Measurements from ENCODE around the gene CANT1.

Gene CANT1

GRCh38 chr17:79000396-79001189 lies 9.0 kb downstream of the CANT1 start:
- in situ Hi-C loops (cut with MboI; ENCODE audit: low sequenced_read_pairs), result loop anchor here (25.0 kb wide), 1 partner anchor 513 kb away; no protein-coding TSS in a partner anchor

- in situ Hi-C loops (cut with MboI; ENCODE audit: low sequenced_read_pairs), result loop anchor here (25.0 kb wide), 1 partner anchor 513 kb away; no protein-coding TSS in a partner anchor
Observed at GRCh38 chr17:78999947-79000395, 9.6 kb downstream of the CANT1 start.

DNA sequence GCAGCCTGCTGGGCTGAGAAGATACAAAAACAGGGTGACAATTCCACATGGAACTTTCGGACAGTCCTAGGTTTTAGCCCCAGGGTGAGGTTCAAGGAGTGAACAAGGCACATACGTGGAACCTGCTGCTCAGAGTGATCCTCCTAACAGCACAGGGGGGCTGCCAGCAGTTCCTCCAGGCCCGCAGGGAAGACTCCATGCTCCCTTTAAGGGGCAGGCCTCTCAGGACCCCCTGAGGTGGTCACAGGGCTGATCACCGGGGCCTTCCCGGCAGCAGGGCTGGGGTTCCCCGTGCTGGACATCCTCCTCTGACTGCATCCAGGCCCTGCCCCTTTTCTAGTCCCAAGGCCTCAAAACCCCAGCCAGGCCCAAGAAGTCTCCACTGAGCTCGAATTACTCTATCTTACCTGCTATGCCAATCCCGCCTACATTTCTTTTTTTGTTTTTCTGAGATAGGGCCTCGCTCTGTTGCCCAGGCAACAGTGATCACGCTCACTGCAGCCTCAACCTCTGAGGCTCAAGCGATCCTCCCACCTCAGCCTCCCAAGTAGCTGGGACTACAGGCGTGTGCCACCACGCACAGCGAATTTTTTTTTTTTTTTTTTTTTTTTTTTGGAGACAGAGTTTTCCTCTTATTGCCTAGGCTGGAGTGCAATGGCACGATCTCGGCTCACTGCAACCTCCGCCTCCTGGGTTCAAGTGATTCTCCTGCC lies 10.4 kb downstream of the CANT1 start:
- in situ Hi-C loops (cut with MboI; ENCODE audit: low sequenced_read_pairs), result no loop called here

DNA sequence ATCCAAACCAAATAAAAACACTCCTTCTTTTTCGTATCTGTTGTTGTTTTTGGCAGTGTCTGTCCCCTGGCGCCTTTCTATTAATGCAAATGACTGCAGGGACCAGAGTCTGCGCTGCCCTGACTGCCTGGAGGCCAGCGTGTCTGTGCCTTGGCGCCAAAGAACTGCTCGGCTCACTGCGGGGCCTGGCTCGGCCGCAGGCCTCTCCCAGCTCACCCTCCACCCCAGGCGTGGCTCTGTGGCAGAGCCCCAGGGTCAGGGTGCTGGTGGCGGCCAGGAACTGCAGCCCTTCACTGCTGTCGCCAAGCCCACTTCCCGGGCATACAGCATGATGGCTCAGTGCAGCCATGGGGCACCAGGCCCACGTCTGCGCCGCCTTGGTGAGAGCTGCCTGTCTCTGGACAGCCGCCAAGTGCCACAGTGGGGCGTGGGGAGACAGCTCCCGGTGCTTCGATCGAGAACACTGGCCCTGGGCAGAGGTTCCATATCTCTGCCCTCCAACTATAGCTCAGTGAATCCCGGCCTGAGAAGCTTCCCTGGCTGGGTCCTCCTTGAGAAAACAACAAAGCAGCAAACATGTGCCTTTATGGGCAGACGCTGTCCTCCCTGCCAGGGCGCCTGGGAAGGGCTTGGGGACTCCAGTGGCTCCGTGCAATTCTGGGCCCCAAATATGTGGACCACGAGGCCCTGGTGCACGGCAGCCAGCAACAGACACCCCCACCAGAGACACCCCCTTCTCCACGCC lies 11.1 kb downstream of the CANT1 start:
- in situ Hi-C loops (cut with MboI; ENCODE audit: low sequenced_read_pairs), result no loop called here

DNA sequence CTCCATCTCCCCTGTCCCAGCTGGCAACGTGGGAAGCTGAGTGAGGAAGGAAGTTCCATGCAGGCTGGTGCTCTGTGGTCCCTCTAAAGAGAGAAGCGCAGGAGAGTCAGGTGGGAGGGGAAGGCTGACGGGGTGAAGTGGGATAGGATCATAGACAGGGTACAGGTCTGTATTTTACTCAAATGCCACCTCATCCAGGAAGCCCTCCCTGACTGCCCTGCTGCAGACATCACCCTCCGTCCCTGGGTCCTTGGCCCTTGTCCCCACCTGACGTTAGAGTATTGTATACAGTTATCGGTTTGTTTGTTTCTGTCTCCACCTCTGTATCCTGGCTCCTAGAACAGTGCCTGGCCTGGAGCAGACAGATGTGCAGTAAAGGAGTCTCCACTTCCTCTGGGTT lies 11.7 kb downstream of the CANT1 start:
- in situ Hi-C loops (cut with MboI; ENCODE audit: low sequenced_read_pairs), result no loop called here

DNA sequence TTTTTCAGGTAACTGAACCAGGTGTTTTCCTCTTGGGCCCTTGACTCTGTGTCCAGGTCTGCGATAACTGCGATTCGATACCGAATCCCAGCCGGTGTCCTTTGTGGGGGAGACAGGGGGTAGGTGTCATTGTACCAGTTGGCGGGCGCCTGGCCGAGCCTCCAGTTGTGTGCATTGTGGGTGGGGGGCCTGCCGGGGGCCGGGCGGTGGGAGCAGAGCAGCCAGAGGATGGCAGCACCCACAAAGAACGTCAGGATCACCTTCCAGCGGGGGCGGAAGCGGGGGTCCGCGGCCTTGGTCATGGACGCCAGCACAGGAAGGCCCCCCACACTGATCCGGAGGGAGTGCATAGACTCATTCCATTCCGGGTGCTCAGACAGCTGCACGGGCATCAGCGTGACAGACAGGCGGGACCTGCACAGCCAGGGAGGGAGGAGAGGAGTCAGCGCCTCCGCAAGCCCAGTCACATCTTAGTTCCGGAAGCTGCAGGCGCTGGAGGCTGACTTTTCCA lies 12.3 kb downstream of the CANT1 start:
- in situ Hi-C loops (cut with MboI; ENCODE audit: low sequenced_read_pairs), result no loop called here

DNA sequence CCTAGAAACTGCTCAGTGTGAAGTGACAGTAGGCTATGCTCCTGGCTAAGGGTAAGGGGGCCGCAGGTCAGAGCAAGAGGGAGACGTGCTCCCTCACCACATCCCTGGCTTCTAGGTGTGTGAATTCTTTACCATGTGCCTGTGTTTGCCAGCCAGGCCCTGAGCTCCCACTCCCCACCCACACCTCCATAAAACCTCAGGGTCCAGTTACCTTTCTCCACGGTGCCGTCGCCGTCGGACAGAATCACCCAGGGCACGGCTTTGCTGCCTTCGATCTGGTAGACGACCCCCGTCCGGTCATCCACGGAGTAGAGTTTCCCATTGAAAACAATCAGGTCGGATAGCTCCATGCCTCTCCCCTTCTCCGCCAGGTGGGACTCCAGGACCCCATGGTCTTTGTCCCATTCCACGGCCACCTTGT lies 12.8 kb downstream of the CANT1 start:
- in situ Hi-C loops (cut with MboI; ENCODE audit: low sequenced_read_pairs), result no loop called here

DNA sequence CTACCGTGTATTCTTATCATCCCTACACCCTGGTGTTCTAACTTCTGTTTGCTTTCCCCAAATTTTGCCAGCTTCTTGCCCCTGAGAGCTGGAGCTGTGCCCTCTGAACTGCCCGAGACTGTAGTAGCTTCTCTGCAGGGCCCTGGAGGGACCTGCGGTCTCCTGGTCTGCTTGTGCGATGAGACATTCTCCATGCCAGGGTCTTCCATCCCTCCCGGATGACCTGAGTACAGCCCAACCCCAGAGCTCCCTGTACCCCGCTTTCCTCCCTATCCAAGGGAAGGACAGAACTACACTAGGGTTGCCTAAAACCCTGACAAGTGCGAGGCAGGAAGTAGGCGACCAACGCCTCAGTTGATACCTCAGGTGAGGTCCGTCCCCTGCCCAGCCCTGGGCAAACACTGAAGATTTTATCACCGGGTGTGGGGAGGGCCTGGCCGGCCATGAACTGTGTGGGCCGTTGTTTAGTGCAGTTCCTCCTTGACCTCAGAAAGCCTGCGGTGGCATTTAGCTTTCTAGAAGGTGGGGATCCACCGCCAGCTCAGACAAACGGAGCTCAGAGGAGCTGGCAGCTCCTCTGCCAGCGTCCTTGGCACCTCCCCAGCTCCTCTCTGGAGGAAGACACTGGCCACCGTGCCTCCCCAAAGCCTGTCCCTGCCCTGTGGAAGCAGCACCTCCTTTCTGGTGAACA lies 13.7 kb downstream of the CANT1 start:
- in situ Hi-C loops (cut with MboI; ENCODE audit: low sequenced_read_pairs), result no loop called here

GRCh38 chr17:78995022-78995760 lies 14.4 kb downstream of the CANT1 start:
- in situ Hi-C loops (cut with MboI; ENCODE audit: low sequenced_read_pairs), result no loop called here

DNA sequence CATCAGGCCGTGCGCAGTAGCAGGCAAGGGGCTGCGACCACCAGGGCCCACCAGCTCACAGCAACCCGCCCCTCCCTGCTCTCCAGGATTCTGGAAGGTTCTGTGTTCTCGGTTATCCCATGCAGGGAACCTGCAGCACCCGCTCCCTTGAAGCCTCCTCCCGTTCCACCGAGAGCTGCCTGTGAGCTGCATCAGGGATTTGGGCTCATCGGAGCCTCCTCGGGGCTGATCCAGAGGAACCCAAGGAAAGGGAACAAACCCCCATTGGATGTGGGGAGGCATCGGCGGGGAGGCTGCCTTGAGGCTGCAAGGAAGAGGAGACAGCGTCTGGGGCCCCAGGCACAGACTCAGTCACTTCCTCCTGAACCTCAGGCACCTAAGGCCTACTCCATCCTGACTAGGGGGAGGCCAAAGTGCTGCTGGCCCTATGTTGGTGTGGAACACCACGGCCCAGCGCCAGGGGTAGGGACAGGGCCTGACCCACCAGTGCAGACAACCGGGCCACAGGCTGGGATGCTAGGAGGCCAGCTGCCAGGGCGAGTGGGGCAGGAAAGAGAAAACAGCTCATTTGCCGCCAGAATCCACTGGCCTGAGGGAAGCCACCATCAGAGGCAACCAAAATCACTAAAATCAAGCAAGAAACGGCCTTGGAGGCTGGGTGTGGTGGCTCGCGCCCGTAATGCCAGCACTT lies 15.4 kb downstream of the CANT1 start:
- in situ Hi-C loops (cut with MboI; ENCODE audit: low sequenced_read_pairs), result no loop called here

- in situ Hi-C loops (cut with MboI; ENCODE audit: low sequenced_read_pairs), result no loop called here
Observed at GRCh38 chr17:78993241-78993956, 16.2 kb downstream of the CANT1 start.

DNA sequence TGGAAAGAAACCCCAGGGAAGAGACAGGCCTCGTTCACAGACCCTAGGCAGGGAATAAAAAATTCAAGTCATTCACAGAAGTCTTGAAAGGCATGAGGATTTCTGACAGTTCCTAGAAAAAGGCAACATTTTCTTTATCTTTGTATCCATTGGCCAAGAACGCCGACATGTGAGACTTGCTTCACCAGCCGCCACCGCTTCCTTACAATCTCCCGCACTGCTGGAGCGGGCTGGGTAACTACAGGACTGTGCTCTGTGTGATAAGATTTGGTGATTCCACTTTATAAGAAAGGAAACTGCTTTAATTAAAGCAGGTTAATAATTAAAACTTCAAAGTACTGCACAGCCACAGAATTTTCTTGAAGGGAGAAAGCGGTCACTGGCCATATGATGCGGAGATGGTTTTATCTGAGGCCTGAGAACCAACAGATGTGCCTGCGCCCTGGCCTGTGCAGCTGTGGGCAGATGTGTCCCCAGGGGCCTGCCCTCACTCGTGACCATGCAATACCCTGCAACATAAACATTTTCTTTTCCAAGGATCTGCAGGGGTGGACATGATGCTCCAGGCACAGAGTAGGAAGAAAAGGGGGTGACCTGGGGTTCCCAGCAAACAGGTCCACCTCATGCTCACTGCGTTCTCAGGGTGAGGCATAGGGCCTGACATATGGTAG lies 16.9 kb downstream of the CANT1 start:
- in situ Hi-C loops (cut with MboI; ENCODE audit: low sequenced_read_pairs), result no loop called here

DNA sequence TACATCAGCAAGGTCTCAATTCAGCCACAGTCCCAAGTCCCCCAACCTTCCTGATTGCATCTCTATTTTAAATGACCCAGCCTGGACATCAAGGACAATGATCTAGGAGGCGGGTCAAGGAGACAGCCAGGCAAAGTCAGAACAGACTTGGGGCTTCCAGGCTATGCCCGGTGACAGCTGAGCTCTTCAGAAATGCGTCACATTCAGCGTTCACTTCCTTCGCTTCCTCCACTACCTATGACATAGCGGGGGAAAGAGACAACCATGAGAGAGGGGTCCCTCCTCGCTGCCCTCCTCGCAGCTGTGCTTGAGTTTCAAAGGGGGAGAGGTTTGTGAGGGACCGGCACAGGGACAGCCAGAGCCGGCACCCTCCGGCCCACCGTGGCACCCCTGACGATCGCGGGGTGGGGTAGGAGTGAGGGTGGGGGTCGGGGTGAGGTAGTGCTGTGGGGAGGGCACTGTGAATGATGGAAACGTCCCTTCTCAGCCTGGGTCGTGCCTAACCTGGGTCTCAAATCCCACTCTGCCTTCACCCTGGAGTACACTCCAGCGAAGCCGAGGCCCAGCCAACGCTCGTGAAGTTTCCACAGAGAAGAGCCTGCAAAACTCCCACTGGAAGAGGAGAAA lies 17.5 kb downstream of the CANT1 start:
- in situ Hi-C loops (cut with MboI; ENCODE audit: low sequenced_read_pairs), result no loop called here

- in situ Hi-C loops (cut with MboI; ENCODE audit: low sequenced_read_pairs), result no loop called here
Observed at GRCh38 chr17:78991017-78991738, 18.4 kb downstream of the CANT1 start.

- in situ Hi-C loops (cut with MboI; ENCODE audit: low sequenced_read_pairs), result no loop called here
Observed at GRCh38 chr17:78990349-78991016, 19.1 kb downstream of the CANT1 start.

GRCh38 chr17:78988152-78988551 lies 21.4 kb downstream of the CANT1 start:
- in situ Hi-C loops (cut with MboI; ENCODE audit: low sequenced_read_pairs), result no loop called here
